SH-SY5Y (cell line): Measurements from ENCODE around the gene STRA6.

Source experiments
- GATA2 ChIP-seq: IDR thresholded peaks from 2 replicates; pipeline ENCODE4 v1.6.1; 2011; ENCODE audit warnings: mild to moderate bottlenecking, low read depth, low read length
- GATA3 ChIP-seq: IDR thresholded peaks from 2 replicates; pipeline ENCODE4 v1.6.1; 2011; ENCODE audit warnings: low read depth, mild to moderate bottlenecking, low read length, moderate library complexity

DNA sequence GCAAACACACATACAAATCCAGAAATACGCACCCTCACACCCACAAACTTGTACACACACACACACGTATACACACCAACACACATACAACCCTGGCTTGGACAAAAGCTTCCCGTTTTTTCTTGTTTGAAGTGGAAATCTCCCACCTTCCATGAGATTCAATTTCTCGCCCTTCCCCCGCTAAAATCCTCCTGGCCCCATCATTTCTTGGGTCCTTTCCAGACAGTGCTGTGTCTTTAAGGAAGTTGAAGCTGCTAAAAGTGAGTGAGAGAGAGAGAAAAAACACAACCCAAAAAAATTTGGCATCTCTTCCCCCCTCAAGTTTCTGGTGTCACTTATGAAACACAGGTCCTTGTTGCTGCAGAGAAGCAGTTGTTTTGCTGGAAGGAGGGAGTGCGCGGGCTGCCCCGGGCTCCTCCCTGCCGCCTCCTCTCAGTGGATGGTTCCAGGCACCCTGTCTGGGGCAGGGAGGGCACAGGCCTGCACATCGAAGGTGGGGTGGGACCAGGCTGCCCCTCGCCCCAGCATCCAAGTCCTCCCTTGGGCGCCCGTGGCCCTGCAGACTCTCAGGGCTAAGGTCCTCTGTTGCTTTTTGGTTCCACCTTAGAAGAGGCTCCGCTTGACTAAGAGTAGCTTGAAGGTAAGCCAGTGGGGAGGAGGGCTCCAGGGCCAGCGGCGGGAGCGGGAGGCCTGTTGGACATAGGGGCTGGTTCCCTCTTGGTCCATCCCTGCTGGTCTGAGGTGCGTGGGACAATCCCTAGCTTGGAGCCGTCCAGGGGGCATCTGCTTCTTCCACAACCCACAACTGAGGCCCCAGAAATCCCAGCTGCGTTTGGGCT, 29.0 kb downstream of the STRA6 start, which contains the start of gene ISLR:
- TF ChIP-seq GATA2, result no peak
- no peak for TF ChIP-seq GATA3
